Stimulated activated CD4-positive, alpha-beta T cell treated with anti-CD3 and anti-CD28 coated beads, TNF-alpha, amount 100 ng/mL, for 1 hour (primary cell): ENCODE measurements around the gene TLE2.
"Not testable (repeated sequence)": the region's sequence is repeated elsewhere in the genome, so short reads cannot be mapped to it uniquely, and the experiment has no call there.

Experiments used
- DNase-seq, 3 donors: peaks; one replicate each; pipeline ENCODE4 v3.0.0-alpha.2; 2020; ENCODE audit warnings: low read depth in 3 of 3, low spot score in 1 of 3

Gene TLE2

DNA sequence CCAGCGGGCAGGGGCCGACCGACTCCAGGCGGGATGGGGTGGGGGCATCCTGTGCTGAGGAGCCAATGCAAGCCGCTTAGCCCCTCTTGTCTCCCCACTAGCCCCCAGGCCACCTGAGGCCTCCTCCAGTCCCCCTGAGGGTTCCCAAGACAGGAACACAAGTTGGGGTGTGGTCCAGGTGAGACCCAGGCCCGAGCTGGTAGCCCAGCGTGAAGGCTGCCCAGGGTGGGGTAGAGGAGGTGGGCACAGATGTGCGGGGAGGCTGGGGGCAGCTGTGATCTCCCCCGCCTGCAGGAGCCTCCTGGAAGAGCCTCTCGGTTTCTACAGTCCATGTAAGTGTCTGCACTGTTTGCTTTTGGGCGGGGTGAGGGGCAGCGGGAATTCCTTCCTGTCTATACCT, 41.3 kb downstream of the TLE2 start:
- DNase-seq, result no peak

DNA sequence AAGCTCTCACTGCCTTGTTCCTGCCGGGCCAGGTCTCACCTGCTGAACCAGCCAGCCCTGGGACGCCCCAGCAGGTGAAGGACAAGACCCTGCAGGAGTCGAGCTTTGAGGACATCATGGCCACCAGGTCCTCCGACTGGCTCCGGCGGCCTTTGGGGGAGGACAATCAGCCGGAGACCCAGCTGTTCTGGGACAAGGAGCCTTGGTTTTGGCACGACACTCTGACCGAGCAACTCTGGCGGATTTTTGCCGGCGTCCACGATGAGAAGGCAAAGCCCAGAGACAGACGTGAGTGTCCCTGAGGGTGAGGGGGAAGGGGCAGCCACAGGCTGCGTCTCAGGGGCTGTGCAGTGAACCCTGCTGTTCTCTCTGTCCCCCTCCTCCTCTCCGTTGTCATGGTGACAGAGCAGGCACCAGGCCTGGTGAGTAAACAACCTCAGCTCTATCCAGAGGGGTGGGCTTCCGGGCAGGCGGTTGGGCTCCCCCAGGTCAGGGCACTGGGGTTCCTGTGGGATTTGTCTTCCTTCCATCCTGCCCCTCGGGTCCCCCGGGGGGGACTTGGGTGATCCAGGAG, 42.0 kb downstream of the TLE2 start:
- no peak for DNase-seq

DNA sequence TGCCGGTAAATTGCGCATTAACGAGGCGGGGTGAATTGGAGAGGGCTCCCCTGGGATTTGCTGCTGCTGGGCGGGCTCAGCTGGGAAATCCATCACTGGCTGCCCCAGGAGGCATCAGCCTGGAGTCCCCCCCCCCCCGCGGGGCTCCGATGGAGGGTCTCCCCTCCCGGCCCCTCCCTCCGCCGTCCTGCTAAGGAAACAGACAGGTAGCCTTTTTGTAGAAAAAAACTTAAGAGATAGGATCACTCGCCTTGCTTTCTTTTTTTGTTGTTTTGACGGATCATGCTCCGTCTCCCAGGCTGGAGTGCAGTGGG, 44.9 kb downstream of the TLE2 start:
- no peak for DNase-seq

DNA sequence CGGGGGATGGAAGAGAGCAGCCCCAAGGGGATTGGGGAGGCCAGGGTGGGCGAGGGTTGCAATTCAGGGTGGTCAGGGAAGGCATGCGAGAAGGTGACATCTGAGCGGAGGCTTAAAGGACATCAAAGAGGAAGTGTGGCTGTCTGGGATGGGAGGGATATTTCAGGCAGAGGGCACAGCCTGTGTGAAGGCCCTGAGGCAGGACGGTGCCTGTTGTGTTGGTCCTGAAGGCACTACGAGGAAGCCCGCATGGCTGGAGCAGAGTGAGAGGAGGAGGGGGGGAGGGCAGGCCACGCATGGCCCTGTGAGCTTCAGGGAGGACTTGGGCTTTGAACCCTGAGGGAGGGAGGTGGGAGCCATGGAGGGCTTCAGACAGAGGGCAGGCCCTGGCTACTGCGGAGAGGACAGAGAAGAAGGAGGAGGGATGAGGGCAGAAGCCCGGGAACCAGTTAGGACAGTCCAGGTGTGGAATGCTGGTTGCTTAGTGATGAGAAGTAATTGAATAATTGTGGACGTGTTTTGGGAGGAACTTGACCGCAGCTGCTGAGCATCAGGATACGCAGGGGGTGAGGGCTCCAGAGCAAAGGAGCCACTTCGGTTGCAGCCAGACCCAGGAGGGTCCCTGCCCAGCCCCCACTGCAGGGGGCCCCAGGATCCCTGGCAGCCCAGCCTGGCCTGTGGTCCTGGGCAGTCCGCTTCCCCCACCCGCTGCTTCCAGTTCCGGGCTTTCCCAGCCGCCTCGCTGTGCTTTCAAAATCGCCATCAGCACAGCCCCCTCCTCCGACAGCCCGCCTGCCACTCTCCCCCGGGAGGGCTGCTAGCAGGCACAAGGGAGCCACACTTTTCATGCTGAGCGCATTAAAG, 45.5 kb downstream of the TLE2 start:
- no peak for DNase-seq

DNA sequence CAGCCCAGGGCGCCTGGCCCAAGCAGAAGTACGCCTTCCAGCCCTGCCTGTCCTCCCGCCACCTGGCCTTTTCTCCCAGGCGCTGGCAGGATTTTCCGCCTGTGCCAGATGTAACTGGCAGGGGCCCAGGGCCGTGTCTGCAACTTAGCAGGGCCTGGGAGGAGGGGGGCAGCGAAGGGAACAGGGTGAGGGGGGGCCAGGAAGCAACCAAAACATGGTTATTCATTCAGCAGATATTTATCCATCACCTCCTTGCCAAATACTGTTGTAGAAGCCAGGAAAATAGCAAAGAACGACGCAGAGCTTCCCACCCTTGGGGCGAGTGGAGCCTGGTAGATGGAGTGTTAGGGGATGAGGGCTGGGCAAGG, 46.1 kb downstream of the TLE2 start:
- DNase-seq, result no peak

DNA sequence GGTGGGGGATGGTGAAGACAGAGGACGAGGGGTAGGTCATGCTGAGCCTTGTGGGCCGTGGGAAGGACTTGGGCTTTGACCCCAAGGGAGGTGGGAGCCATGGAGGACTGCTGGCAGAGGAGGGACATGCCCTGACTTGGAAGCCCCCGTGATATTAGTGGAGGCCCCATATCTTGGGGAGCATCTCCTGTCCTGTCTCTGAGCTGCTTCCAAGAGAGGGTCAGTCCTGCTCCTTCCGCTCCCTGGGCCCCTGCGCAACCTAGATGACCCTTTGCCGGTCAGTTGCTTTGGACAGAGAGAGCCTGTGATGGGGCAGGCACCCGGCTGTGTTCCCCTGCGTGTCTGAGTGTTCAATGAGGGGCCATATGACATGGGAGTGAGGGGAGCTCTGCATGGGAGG, 46.5 kb downstream of the TLE2 start:
- DNase-seq, result no peak

DNA sequence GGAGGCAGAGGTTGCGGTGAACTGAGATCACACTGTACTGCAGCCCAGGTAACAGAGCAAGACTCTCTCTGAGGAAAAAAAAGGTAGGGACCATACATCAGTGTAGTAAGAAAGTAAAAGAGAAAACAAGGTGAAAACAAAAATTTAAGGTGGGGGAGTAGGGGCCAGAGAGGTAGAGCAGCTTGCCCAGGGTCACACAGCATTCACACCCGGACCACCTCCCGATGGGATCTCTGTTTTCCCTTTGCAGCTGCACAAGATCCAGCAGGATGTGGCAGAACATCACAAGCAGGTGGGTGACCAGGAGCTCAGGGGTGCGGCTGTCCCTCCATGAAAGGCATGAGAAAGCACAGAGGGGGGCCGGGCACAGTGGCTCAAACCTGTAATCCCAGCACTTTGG, 47.2 kb downstream of the TLE2 start:
- DNase-seq, result no peak

DNA sequence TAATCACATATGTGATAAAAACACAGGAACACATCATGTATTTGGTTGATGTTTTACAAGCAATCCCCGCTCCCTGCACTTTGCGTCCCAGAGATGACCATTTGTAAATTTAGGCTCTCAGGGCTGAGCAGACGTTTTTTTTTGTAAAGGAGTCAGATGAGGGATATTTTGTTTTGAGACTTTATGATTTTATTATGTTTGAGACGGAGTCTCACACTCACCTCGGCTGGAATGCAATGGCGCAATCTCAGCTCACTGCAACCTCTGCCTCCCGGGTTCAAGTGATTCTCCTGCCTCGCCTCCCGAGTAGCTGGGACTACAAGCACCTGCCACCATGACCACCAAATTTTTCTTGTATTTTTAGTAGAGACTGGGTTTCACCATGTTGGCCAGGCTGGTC, 50.3 kb downstream of the TLE2 start:
- DNase-seq, result no peak

DNA sequence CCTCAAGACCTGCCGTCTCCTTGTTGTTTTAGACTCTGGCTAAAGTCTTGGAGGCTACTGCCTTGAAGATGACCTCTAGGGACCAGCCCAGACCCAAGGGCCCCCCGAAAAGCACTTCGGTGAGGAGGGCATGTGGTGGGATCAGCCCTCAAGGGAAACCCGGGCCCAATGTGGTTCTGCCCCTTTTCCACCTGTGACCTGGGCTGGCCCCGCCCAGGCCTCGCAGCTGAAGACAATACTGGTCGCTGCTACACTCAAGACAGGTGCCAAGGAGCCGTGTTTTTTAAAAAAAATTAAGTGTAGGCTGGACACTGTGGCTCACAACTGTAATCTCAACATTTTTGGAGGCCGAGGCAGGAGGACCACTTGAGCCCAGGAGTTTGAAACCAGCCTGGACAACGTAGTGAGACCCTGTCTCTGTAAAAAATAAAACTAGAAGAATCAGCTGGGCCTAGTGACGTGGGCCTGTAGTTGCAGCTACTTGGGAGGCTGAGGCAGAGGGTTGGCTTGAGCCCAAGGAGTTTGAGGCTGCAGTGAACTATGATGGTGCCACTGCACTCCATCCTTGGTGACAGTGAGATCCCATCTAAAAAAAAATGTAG, 50.8 kb downstream of the TLE2 start:
- no peak for DNase-seq

DNA sequence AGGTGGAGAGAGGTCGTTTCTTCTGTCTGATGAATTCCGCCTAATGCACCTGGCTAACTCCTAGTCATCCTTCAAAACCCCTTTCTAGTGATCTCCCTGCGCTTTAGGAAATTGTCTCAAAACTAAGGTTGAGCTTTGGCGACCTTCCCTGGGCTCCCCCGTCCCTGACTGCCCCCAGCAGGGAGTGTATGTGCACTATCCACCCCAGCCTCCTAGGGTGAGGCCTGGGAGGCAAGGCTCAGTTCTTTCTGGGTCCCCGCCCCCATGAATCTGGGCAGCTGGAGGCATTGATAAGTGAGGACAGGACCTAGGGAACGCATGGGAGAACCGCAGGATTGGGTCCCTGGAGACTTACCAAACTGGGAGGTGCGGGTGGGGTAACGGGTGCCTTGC, 51.3 kb downstream of the TLE2 start:
- DNase-seq, result no peak

DNA sequence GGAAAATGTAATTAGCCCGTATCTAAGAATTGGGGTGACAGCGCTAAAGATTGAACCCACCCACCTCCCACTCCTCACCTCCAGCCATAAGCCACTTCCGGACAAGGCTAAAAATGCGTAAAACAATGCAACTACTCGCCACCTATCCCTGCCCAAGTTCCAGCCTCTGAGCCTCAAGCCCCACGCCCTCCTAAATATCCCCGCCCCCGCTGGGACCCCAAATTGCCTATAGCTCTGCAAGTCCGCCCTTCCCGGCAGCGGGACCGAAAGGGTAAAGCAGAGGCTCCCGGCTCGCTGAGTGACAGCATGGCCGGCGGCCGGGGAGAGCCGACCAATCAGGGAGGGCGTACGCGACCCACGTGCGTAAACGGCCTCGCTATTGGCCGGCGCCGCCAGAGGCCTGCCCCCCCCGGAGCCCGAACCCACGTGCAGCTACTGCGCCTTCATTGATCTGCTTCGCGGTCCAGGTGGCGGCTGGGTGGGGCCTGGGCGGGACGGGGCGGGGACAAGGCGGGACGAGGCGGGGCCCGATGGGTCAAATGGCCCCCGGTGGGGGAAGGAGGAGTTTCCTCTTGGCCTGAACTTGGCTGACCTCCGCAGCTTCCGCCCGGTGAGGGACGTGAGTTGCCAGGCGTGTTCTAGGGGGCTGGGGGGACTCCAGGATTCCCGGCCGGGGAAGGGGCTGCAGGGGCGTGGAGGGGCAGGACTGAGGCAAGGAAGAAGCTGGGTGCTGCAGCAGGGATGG, 51.9 kb downstream of the TLE2 start, which contains the start of gene TLE6:
Gene TLE6 (plus strand): TSS at position 564 of the 745 bp plus-strand sequence. CDS start 670 bp downstream, outside the sequence.
- DNase-seq, result peak; percentile 83 to 86 (median 86)

DNA sequence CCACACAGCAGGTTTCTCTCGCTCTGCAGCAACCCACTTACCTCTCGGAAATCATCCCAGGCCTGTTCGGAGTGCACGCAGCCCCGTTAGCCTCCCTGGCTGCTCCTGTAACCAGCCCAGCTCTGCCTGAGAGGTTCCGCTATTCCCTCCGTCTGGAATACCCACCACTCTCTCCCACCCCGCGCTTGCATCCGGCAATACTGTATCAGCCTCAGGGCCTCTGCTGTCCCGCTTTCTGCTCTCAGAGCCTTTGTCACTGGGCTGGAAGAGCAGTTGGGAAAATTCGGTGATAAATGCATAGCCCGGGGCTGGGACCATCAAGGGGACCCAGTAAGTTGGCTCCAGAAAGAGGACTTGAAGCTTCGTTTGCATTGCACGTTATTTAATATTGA, 52.5 kb downstream of the TLE2 start:
- no peak for DNase-seq

DNA sequence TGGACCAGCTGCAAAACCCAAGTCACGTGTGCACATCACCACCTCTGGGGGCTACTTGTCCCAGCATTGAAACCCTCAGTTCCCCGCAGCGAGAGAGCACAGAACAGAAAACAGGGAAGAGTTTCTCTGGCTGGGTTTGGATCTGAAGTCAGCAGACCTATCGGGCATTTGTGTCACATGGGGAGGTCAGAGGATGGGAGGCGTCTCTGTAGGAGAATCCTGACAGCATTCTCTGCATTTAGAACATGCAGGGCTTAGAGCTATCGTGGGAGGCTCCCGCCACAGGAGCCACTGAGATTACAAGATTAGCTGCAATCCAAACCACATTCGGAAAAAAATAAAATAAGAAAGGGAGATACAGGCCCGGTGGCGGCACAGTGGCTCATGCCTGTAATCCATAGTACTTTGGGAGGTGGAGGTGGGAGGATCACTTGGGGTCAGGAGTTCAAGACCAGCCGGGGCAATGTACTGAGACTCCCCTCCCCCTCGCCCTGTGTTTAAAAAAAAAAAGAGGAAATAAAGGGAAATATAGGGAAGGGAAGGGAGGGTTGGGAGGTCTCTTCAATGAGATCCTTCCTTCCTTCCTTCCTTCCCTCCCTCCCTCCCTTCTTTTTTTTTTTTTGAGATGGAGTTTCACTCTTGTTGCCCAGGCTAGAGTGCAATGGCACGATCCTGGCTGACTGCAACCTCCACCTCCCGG, 54.6 kb downstream of the TLE2 start:
- DNase-seq, result no peak

DNA sequence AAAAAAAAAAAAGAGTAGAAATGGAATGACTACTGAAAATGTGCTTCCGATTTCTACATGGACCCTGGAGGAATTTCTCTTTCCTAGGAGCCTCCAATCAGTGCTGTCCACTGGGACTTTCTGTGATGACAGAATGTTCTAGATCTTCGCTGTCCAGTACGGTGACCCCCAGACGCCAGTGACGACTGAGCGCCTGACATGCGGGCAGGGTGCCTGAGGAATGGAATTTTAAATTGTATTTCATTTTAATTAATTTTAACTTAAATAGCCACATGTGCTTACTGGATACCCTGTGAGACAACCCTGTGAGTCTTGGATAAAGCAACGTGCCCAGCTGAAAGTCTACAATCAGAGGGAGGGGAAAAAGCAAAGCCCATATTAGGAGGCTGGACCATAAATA, 55.9 kb downstream of the TLE2 start:
- no peak for DNase-seq

DNA sequence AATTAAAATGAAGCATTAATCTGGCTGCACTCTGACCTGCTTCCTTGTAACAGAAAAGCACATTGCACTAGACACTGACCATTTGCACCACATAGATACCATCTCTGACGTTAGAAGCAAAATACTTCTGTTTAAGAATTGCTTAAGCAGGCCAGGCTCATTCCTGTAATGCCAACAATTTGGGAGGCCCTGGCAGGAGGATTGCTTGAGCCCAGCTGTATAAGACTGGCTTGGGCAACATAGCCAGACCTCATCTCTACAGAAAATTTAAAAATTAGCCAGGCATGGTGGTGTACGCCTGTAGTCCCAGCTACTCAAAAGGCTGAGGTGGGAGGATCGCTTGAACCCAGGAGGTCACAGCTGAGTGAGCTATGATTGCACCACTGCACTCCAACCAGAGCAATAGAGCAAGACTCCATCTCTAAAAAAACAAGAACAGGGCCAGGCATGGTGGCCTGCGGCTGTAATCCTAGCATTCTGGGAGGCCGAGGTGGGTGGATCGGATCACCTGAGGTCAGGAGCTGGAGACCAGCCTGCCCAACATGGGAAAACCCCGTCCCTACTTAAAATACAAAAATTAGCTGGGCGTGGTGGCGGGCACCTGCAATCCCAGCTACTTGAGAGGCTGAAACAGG, 58.8 kb downstream of the TLE2 start:
- no peak for DNase-seq

DNA sequence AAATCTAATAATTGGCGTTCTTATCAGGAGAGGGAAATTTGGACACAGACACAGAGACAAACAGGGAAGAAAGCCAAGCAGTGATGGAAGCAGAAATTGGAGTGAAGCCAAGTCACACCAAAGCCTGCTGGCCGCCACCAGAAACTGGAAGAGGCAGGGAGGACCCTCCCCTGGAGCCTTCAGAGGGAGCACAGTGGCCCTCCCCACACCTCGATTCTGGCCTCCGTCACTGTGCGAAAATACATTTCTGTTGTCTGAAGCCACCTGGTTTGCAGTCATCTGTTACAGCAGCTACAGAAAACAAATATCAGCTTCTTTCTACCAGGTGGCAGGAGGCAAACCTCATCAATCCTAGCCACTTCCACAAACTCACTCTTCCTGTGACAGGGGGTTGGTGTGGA, 60.0 kb downstream of the TLE2 start:
- no peak for DNase-seq

DNA sequence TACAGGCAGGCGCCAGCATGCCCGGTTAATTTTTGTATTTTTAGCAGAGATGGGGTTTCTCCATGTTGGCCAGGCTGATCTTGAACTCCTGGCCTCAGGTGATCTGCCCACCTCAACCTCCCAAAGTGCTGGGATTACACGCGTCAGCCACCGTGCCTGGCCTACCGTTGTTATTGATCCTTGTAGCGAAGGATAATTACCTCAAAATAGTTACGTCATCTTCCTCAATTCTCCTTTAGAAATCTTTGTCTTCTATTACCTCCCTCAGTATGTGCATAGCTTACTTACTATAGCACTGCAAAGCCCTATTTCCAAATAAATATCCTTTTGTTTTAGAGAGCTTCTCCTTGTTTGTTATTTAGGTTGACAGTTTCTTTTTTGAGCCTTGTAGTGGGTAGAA, 61.1 kb downstream of the TLE2 start:
- no peak for DNase-seq

DNA sequence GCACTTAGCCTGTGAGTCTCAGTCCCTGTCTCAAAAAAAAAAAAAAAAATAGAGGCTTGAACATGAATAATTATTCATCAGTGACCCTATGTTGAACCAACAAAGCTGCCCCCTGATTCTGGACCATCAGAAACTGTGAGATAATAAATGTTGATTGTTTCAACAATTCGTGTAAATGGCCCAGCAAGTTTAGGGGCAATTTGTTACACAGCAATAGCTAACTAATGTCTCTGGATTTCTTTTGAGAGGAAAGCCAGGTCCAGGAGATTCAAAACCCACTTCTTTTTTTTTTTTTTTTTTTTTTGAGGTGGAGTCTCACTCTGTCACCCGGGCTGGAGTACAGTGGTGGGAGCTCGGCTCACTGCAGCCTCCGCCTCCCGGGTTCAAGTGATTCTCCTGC, 64.2 kb downstream of the TLE2 start:
- DNase-seq, result no peak

DNA sequence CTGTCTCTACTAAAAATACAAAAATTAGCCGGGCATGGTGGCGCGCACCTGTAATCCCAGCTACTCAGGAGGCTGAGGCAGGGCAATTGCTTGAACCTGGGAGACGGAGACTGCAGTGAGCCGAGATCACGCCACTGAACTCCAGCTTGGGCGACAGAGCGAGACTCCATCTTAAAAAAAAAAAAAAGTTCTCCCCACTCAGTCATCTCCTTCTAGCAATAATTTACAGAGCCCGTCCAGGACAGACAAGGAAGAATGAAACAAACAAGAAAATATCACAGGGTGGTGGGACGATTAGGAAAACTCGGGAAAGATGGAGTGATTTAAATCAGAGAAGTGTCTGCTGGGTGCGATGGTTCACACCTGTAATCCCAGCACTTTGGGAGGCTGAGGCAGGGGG, 65.4 kb downstream of the TLE2 start:
- DNase-seq, result not testable (repeated sequence)

DNA sequence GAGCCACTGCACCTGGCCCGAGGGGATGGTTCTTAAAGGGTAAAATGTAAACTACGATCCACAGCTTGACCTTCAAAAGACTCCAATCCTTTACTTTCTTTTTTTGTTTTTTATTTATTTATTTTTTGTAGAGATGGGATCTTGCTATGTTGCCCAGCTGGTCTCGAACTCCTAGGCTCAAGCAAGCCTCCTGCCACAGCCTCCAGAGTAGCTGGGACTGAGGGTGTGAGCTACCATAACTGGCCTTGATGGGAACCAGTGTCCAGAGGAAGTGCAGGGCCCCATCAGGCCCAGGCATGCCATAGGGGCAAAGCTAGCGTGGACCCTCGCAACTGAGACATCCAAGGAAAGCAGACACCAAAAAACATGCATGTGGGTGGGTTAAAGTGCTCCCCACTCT, 66.0 kb downstream of the TLE2 start:
- no peak for DNase-seq
